ENCODE measurements around the gene NOL12.
A peak's percentile ranks its signal among the peaks of the same experiment; 100 is the strongest.
"Not testable (repeated sequence)": the region's sequence is repeated elsewhere in the genome, so short reads cannot be mapped to it uniquely, and the experiment has no call there.

NOL12 gene

GRCh38 chr22:37681001-37681424, 5.1 kb upstream of the NOL12 start:
- DNase-seq = no peak

- peak; percentile 82 for DNase-seq
These were observed 4.5 kb upstream of the NOL12 start for GRCh38 chr22:37681556-37682049.

- no peak for DNase-seq
These were observed 1.1 kb upstream of the NOL12 start for GRCh38 chr22:37684803-37685615.

DNA sequence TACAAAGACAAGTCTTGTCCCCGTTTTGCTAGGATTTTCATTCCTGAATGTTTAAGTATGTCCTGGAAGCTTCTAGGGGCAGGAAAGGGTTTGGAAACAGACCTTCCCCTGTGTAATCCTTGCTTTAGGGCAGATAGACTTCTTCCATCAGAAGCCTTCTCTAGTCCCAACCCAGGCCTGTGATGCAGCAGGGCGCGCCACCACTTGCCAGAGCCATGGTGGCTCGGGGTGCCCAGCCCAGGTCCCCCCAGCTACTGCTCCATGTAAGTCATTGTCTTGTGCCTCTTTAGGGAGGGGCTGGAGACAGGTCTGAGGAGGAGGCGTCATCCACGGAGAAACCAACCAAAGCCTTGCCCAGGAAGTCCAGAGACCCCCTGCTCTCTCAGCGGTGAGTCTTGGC, 4.3 kb downstream of the NOL12 start:
- DNase-seq = no peak

DNA sequence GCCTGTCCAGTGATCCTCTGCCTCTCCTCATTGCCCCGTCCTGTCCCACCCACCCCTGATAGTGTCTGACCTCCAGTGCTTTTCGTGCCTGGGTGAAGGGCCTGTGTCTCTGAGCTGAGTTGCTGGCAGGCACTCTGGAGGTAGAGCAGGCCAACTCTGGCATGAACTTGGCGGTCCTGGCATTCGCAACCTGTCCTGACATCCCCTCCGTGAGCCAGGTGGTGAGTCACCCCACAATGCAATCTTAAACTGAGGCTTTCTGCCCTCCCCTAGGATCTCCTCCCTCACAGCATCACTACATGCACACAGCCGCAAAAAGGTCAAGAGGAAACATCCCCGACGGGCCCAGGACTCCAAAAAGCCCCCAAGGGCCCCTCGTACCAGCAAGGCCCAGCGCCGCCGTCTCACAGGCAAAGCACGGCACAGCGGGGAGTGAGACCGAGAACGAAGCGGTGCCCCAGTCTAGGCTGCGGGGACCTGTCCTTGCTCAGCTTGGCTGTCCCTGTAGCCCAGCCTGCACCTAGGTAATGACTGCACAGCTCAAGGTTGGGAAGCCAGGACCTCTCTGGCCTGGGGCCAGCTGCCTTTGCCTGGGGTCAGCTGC, 4.9 kb downstream of the NOL12 start:
- DNase-seq = no peak

DNA sequence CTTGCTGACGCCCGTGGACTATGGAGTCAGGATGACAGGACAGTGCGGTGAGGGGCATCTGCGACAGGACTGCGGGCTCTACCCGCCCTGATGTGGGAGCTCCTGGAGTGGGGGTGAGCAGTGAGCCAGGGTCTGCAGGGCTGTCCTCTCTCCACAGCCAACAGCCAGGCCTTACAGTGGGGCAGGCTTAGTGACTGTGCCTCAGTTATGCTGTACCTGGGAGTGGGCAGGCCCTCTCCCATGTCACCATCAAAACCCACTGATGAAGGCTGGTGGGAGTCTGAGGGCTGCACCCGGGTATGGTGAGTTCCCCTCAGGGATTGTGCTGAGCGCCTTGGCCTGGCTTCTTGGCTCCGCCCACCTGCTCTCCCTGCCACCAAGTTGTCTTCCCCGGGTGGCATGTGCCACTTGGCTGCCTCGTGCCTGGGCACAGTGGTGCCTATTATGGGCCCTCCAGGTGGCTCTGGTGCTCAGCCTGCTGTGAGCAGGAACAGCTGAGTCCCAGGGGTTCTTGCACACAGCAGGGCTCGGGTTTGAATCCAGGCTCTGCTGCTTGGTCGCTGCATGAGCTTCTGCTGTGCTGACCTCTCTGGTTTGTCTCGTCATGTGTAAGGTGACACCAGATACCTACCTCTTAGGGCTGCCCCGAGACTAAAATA, 6.6 kb downstream of the NOL12 start:
- DNase-seq = no peak

- not testable (repeated sequence) for DNase-seq
These were observed 8.0 kb downstream of the NOL12 start for GRCh38 chr22:37694131-37694530.

GRCh38 chr22:37696260-37696656, 10.1 kb downstream of the NOL12 start:
- not testable (repeated sequence) for DNase-seq

- peak; percentile 91 for DNase-seq
These were observed 10.8 kb downstream of the NOL12 start, which contains the start of gene TRIOBP for GRCh38 chr22:37696657-37697537. TRIOBP (plus strand) TSS chr22:37697048; CDS start chr22:37701366, 4,318 bp downstream.

DNA sequence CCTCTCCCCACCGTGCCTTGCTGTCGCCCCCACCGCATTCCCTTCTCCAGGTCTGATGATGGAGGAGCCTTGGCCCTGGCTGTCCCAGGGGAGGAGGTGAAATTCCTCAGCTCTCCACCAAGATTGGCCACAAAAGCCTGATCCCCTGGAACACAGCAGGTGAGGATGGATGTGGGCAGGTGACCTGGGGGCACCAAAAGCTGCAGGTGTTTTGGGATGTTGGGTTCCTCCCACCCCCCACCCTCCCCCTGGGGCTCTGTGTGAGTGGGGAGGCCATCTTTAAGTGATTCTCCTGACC, 11.3 kb downstream of the NOL12 start:
- no peak for DNase-seq

- DNase-seq = no peak
These were observed 15.1 kb downstream of the NOL12 start for GRCh38 chr22:37701141-37701786.

DNA sequence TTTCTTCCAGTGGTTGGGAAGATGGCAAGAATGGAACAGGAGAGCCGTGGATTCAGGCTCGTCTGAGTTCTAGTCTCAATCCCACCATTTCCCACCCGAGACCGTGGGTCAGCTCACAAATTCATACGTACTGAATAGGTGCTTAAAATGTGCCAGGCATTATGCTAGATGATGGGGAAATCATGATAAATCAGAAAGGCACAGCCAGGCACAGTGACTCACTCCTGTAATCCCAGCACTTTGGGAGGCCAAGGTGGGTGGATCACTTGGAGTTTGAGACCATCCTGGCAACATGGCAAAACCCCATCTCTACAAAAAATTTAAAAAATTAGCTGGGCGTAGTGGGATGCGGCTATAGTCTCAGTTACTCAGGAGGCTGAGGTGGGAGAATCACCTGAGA, 17.8 kb downstream of the NOL12 start:
- DNase-seq = no peak

DNA sequence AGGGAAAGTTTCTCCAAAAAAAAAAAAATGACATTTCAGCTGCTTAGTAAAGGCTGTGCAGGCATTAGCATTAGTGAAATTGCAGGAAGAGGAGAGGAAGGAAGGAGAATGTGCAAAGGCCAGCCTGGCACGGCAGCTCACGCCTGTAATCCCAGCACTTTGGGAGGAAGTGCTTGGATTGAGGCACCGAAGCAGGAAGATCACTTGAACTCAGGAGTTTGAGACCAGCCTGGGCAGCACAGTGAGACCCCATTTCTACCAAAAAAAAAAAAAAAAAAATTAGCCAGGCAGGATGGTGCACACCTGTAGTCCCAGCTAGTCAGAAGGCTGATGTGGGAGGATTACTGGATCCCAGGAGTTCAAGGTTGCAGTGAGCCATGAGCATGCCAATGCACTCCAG, 18.5 kb downstream of the NOL12 start:
- DNase-seq = no peak

DNA sequence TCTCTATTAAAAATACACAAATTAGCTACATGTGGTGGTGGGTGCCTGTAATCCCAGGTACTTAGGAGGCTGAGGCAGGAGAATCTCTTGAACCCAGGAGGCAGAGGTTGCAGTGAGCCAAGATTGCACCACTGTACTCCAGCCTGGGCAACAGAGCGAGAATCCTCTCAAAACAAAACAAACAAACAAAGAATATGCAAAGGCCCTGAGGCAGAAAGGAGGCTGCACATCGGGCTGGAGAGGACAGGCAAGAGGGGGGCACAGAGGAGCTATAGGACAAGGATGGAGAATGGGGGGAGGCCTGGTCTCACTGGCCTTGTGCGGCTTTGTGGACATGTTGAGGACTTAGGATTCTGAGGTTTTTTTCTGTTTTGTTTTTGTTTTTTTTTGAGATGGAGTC, 19.1 kb downstream of the NOL12 start:
- DNase-seq = no peak

GRCh38 chr22:37708580-37709444, 22.7 kb downstream of the NOL12 start:
- DNase-seq = no peak

GRCh38 chr22:37709445-37709765, 23.3 kb downstream of the NOL12 start:
- no peak for DNase-seq

DNA sequence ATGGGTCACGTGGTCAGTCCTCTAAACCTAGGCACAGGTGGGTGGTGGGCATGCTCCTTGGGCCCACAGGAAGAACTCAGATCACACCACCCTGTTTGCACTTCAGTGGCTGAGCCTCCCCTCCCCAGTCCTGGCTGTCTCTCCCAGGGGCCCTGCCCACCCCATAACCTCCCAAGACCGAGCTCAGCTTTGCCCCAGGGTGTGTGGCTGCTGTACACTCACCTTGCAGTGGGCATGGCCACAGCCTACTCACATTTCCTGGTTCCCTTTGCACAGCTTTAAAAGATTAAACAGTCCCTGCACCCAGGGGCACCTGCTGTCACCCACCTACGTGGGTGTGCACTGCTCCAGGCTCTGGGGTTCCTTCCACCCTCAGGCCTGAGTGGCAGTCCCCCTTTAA, 24.5 kb downstream of the NOL12 start:
- DNase-seq = no peak

DNA sequence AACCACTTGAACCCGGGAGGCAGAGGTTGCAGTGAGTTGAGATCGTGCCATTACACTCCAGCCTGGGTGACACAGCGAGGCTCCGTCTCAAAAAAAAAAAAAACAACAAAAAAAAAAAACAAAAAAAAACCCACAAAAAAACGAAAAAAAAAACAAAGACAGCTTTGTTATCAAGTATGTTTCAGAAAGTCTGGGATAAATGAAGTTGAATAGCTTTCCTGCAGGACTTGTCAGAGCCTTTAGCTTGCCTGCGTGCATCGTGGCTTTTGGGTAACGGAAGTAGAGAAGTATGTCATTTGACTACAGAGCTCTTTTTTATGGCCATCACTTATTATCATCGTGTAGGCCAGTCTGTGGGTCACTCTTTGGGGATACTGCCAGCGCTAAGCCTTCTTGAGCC, 25.3 kb downstream of the NOL12 start:
- no peak for DNase-seq

- no peak for DNase-seq
These were observed 27.6 kb downstream of the NOL12 start for GRCh38 chr22:37713761-37714160.

GRCh38 chr22:37714634-37715033, 28.5 kb downstream of the NOL12 start:
- DNase-seq = no peak

- no peak for DNase-seq
These were observed 29.6 kb downstream of the NOL12 start for GRCh38 chr22:37715760-37716159.

GRCh38 chr22:37716708-37717107, 30.6 kb downstream of the NOL12 start:
- DNase-seq = no peak

All from CD4-positive, alpha-beta T cell treated with Interleukin-17A for 4 hours (primary cell).